GM23338 (cell line): ENCODE results near the gene DPF3. TPM values are rescaled to one million over a fixed set of nuclear protein-coding genes. Genes with fewer than 3 reads are reported as not detected.

Experiments
- ATAC-seq: fragments of 200-7000 bp; cut with Tn5 transposase; 3 replicates; pipeline ENCODE4 v1.9.1; 2020
- DNase-seq: peaks from one replicate; pipeline ENCODE4 v3.0.0-alpha.2; 2015; ENCODE audit warnings: low spot score
- H2AFZ ChIP-seq: fragments of 200-600 bp; sonication (generic); 2 replicates; pipeline ENCODE4 v1.8.0; 2016; ENCODE audit warnings: antibody characterized with exemption, mild to moderate bottlenecking, moderate library complexity
- H3F3A ChIP-seq: fragments of 200-600 bp; sonication (generic); replicated peaks from 2 replicates; pipeline ENCODE4 v1.8.0; 2017; ENCODE audit warnings: antibody characterized with exemption, mixed run types, low read depth
- H3K27ac ChIP-seq: fragments of 200-600 bp; sonication (generic); 2 replicates; pipeline ENCODE4 v1.6.1; 2016; ENCODE audit warnings: low read depth
- H3K27me3 ChIP-seq: fragments of 200-600 bp; sonication (generic); 2 replicates; pipeline ENCODE4 v1.8.0; 2016; ENCODE audit warnings: mild to moderate bottlenecking, mixed run types, moderate library complexity; ENCODE audit not compliant: insufficient read depth
- H3K36me3 ChIP-seq: fragments of 200-600 bp; sonication (generic); 2 replicates; pipeline ENCODE4 v1.8.0; 2016; ENCODE audit warnings: mild to moderate bottlenecking; ENCODE audit not compliant: insufficient read depth
- H3K4me1 ChIP-seq: fragments of 200-600 bp; sonication (generic); 2 replicates; pipeline ENCODE4 v1.8.0; 2016; ENCODE audit warnings: mild to moderate bottlenecking, moderate library complexity; ENCODE audit not compliant: insufficient read depth
- H3K4me2 ChIP-seq: fragments of 200-600 bp; sonication (generic); 2 replicates; pipeline ENCODE4 v1.7.1; 2017; ENCODE audit warnings: mixed run types
- H3K4me3 ChIP-seq: fragments of 200-600 bp; sonication (generic); 2 replicates; pipeline ENCODE4 v1.6.1; 2016; ENCODE audit warnings: mixed run types
- H3K79me2 ChIP-seq: fragments of 200-600 bp; sonication (generic); replicated peaks from 2 replicates; pipeline ENCODE4 v1.8.0; 2017; ENCODE audit warnings: mild to moderate bottlenecking; ENCODE audit not compliant: insufficient read depth
- H3K9me2 ChIP-seq: fragments of 200-600 bp; sonication (generic); 2 replicates; pipeline ENCODE4 v1.8.0; 2017; ENCODE audit not compliant: insufficient read depth
- H4K20me1 ChIP-seq: fragments of 200-600 bp; sonication (generic); replicated peaks from 2 replicates; pipeline ENCODE4 v1.8.0; 2017; ENCODE audit warnings: mild to moderate bottlenecking; ENCODE audit not compliant: insufficient read depth
- H3K27ac Mint-ChIP-seq: 2 replicates; pipeline ENCODE4 v1.8.0; 2020; ENCODE audit warnings: inconsistent platforms, mild to moderate bottlenecking, moderate library complexity, mixed read lengths
- H3K27me3 Mint-ChIP-seq: 3 replicates; pipeline ENCODE4 v1.8.0; 2022; ENCODE audit warnings: low read depth, mild to moderate bottlenecking, moderate library complexity, mixed read lengths, inconsistent platforms; ENCODE audit not compliant: insufficient read depth, poor library complexity
- H3K36me3 Mint-ChIP-seq: 3 replicates; pipeline ENCODE4 v1.8.0; 2021; ENCODE audit warnings: low read depth, mild to moderate bottlenecking, inconsistent platforms, moderate library complexity, mixed read lengths
- H3K4me1 Mint-ChIP-seq: 3 replicates; pipeline ENCODE4 v1.8.0; 2020; ENCODE audit warnings: mild to moderate bottlenecking, inconsistent platforms, mixed read lengths
- H3K4me3 Mint-ChIP-seq: 3 replicates; pipeline ENCODE4 v1.8.0; 2021; ENCODE audit warnings: moderate library complexity, mild to moderate bottlenecking, inconsistent platforms, mixed read lengths
- H3K9me3 Mint-ChIP-seq: 3 replicates; pipeline ENCODE4 v1.8.0; 2020; ENCODE audit warnings: moderate library complexity, mild to moderate bottlenecking, inconsistent platforms, mixed read lengths
- CREB1 ChIP-seq: fragments of 250-450 bp; sonication (Bioruptor Pico); IDR thresholded peaks from 2 replicates; pipeline ENCODE4 v1.5.0; 2020; ENCODE audit warnings: low read depth, mild to moderate bottlenecking, moderate library complexity
- CTCF ChIP-seq, 2 experiments: fragments of 200-600 bp in 1 of 2; sonication (generic) in 1 of 2; conservative IDR thresholded peaks; 2 replicates each; pipeline versions ENCODE4 v1.5.1 to v1.6.1; 2016 to 2017; ENCODE audit warnings: antibody characterized with exemption in 2 of 2, low read depth in 2 of 2, mild to moderate bottlenecking in 2 of 2, moderate library complexity in 1 of 2
- EZH2 ChIP-seq: fragments of 200-600 bp; sonication (generic); IDR thresholded peaks from one replicate; pipeline ENCODE4 v1.8.0; 2017; ENCODE audit warnings: antibody characterized with exemption, mild to moderate bottlenecking, low read depth; ENCODE audit not compliant: unreplicated experiment
- EZH2phosphoT487 ChIP-seq: fragments of 200-600 bp; sonication (generic); IDR thresholded peaks from one replicate; pipeline ENCODE4 v1.8.1; 2018; ENCODE audit warnings: antibody characterized with exemption; ENCODE audit not compliant: unreplicated experiment
- JUNB ChIP-seq: IDR thresholded peaks from one replicate; pipeline ENCODE4 v1.6.1; 2016; ENCODE audit warnings: antibody characterized with exemption; ENCODE audit not compliant: unreplicated experiment
- NANOG ChIP-seq: IDR thresholded peaks from 2 replicates; pipeline ENCODE4 v1.6.1; 2016; ENCODE audit warnings: antibody characterized with exemption, borderline replicate concordance
- POLR2AphosphoS5 ChIP-seq: IDR thresholded peaks from 2 replicates; pipeline ENCODE4 v1.6.1; 2016; ENCODE audit warnings: antibody characterized with exemption, low read depth
- REST ChIP-seq: IDR thresholded peaks from one replicate; pipeline ENCODE4 v1.6.1; 2018; ENCODE audit warnings: antibody characterized with exemption; ENCODE audit not compliant: unreplicated experiment
- STAT1 ChIP-seq: IDR thresholded peaks from one replicate; pipeline ENCODE4 v1.6.1; 2016; ENCODE audit warnings: antibody characterized with exemption; ENCODE audit not compliant: unreplicated experiment
- ZNF114 ChIP-seq: fragments of 250-450 bp; sonication (Bioruptor Pico); IDR thresholded peaks from 2 replicates; pipeline ENCODE4 v1.5.0; 2020; ENCODE audit warnings: mild to moderate bottlenecking, moderate library complexity
- ZNF331 ChIP-seq: fragments of 250-450 bp; sonication (Bioruptor Pico); IDR thresholded peaks from 2 replicates; pipeline ENCODE4 v1.5.0; 2020; ENCODE audit warnings: low read depth, mild to moderate bottlenecking, moderate library complexity
- ZNF462 ChIP-seq: fragments of 250-450 bp; sonication (Bioruptor Pico); IDR thresholded peaks from 2 replicates; pipeline ENCODE4 v1.5.0; 2020; ENCODE audit warnings: mild to moderate bottlenecking, moderate library complexity
- polyA plus RNA-seq: library from polyadenylated mRNA; unstranded; fragments of >200 nt; fragmentation: Nextera tagmentation; extraction: Ambion mirVana; gene quantifications from 2 replicates; pipeline ENCODE4 v1.2.1, GENCODE V29; 2016
- total RNA-seq: library from RNA; depleted of rRNA; stranded (reverse); fragments of >200 nt; shearing (Covaris generic); gene quantifications from 2 replicates; pipeline ENCODE4 v1.2.3, GENCODE V29; 2014
- TF ChIP-seq, protein P1 (sequence below): IDR thresholded peaks from 2 replicates; pipeline ENCODE4 v1.6.1; 2016; ENCODE audit warnings: antibody characterized with exemption

Gene DPF3
- total and polyA plus RNA-seq, 2 experiments from 2014 or later: 0.18 to 1.0 TPM

DNA sequence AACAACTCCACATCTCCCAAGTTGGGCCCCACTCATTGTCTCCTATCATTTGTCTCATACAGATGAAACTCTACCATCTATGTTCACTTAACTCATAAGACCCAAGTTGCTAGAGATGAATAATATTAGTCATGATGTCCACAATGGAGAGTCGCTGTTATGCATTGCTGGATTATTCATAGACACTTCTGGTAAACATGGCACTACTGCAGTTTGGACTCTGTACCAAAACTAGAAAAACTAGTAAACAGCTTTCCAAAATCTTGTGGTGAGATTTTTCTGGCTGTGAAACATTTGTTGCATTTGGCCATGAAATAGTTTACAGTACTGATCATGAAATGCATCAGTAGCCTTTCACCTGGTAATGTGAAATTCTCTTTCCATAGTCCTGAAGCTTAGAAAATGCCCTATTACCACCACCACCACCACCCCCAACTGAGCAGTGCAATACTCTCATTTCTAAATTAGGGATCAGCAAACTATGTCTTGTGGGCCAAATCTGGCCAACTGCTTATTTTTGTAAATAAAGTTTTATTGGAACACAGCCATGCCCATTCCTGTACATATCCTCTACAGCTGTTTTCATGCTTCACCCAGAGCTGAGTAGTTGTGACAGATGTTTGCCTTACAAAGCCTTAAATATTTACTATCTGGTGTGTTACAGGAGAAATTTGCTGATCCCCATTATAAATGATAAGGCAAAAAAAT is 236.5 kb downstream of the DPF3 start:
- no peaks in the 10 kb centered on the region for H3K27me3 ChIP-seq
- H3K27ac Mint-ChIP-seq: no peak overlapping the region
- no peaks in the 10 kb centered on the region for H3K27me3 Mint-ChIP-seq
- H3K4me1 Mint-ChIP-seq: no peaks in the 10 kb centered on the region
- no peaks in the 10 kb centered on the region for H4K20me1 ChIP-seq
- H3K4me1 ChIP-seq: no peaks in the 10 kb centered on the region
- TF ChIP-seq NANOG: no peak
- TF ChIP-seq ZNF114 (CRISPR knock-in tag): no peak
- TF ChIP-seq POLR2AphosphoS5: no peak
- no peak for TF ChIP-seq ZNF331
- TF ChIP-seq, protein P1, sequence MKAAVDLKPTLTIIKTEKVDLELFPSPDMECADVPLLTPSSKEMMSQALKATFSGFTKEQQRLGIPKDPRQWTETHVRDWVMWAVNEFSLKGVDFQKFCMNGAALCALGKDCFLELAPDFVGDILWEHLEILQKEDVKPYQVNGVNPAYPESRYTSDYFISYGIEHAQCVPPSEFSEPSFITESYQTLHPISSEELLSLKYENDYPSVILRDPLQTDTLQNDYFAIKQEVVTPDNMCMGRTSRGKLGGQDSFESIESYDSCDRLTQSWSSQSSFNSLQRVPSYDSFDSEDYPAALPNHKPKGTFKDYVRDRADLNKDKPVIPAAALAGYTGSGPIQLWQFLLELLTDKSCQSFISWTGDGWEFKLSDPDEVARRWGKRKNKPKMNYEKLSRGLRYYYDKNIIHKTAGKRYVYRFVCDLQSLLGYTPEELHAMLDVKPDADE: no peak
- no peak for TF ChIP-seq ZNF462 (CRISPR knock-in tag)
- no peak for TF ChIP-seq CTCF (conservative IDR thresholded peaks at IDR 0.05; ENCODE audit: low read depth in 2 of 2)
- TF ChIP-seq REST: no peak
- no peak for TF ChIP-seq JUNB
- no peak for TF ChIP-seq EZH2
- TF ChIP-seq STAT1: no peak
- no peak for TF ChIP-seq EZH2phosphoT487
- no peak for TF ChIP-seq CREB1 (CRISPR knock-in tag)
- no peak overlapping the region for H3K4me2 ChIP-seq
- DNase-seq (no peak), ATAC-seq (no peak)
- H2AFZ ChIP-seq: no peak overlapping the region
- no peak overlapping the region for H3K27ac ChIP-seq
- H3K4me3 Mint-ChIP-seq: no peak overlapping the region
- no peaks in the 10 kb centered on the region for H3K36me3 Mint-ChIP-seq
- H3K79me2 ChIP-seq: no peaks in the 10 kb centered on the region
- no peaks in the 10 kb centered on the region for H3K9me3 Mint-ChIP-seq
- H3F3A ChIP-seq: no peaks in the 10 kb centered on the region
- no peaks in the 10 kb centered on the region for H3K36me3 ChIP-seq
- H3K4me3 ChIP-seq: no peak overlapping the region
- no peaks in the 10 kb centered on the region for H3K9me2 ChIP-seq
